ENCODE measurements around the gene WNT11. TPM values are rescaled to one million over a fixed set of nuclear protein-coding genes. Genes with fewer than 3 reads are reported as not detected.

Gene WNT11
- polyA plus RNA-seq, 1 donor from 2014 or later = 2.3 TPM

GRCh38 chr11:76226626-76227025, 20.3 kb upstream of the WNT11 start:
- Histone ChIP-seq H3K9ac (ENCODE audit: low read length) (no peak overlapping the region), H3K9me3 (ENCODE audit: low read length) (no peaks in the 10 kb centered on the region), H4K20me1 (ENCODE audit: insufficient read depth) (no peaks in the 10 kb centered on the region), H3K4me2 (ENCODE audit: low read length) (no peak overlapping the region), H2AFZ (ENCODE audit: low read depth, low read length) (no peak overlapping the region), H3K27me3 (ENCODE audit: insufficient read depth, low read depth, low read length) (no peaks in the 10 kb centered on the region), H3F3A (ENCODE audit: insufficient read depth, low read length, poor library complexity, severe bottlenecking) (no peaks in the 10 kb centered on the region), H3K36me3 (ENCODE audit: insufficient read depth, low read length) (no peaks in the 10 kb centered on the region), H3K79me2 (replicated peaks; ENCODE audit: insufficient read depth, low read length) (no peaks in the 10 kb centered on the region), H3K9me2 (ENCODE audit: insufficient read depth, low read length) (no peaks in the 10 kb centered on the region), H3K4me3 (ENCODE audit: low read length) (no peak overlapping the region), H3K27ac (ENCODE audit: low read length) (no peak overlapping the region)
- TF ChIP-seq TAF1 (IDR thresholded peaks at IDR 0.05; ENCODE audit: low read depth) = no peak
- no peak for TF ChIP-seq MXI1 (conservative IDR thresholded peaks at IDR 0.05; ENCODE audit: poor library complexity, severe bottlenecking)
- no peak for TF ChIP-seq CTCF (IDR thresholded peaks at IDR 0.05; ENCODE audit: poor library complexity, severe bottlenecking)
- TF ChIP-seq SMC3 (conservative IDR thresholded peaks at IDR 0.05; ENCODE audit: poor library complexity) = no peak
- no peak for TF ChIP-seq POLR2AphosphoS5 (IDR thresholded peaks at IDR 0.05)
- TF ChIP-seq EP300 (conservative IDR thresholded peaks at IDR 0.05; ENCODE audit: poor library complexity, severe bottlenecking) = no peak

- H3K9ac ChIP-seq (ENCODE audit: low read length) = no peak overlapping the region
- no peak overlapping the region for H3K4me3 ChIP-seq (ENCODE audit: low read length)
- H3K79me2 ChIP-seq (replicated peaks; ENCODE audit: insufficient read depth, low read length) = no peaks in the 10 kb centered on the region
- no peak overlapping the region for H2AFZ ChIP-seq (ENCODE audit: low read depth, low read length)
- H3K9me3 ChIP-seq (ENCODE audit: low read length) = no peaks in the 10 kb centered on the region
- H3F3A ChIP-seq (ENCODE audit: insufficient read depth, low read length, poor library complexity, severe bottlenecking) = no peaks in the 10 kb centered on the region
- no peaks in the 10 kb centered on the region for H3K36me3 ChIP-seq (ENCODE audit: insufficient read depth, low read length)
- H3K9me2 ChIP-seq (ENCODE audit: insufficient read depth, low read length) = no peaks in the 10 kb centered on the region
- H3K4me2 ChIP-seq (ENCODE audit: low read length) = no peak overlapping the region
- TF ChIP-seq POLR2AphosphoS5 (IDR thresholded peaks at IDR 0.05) (no peak), RAD21 (conservative IDR thresholded peaks at IDR 0.05) (no peak), MXI1 (conservative IDR thresholded peaks at IDR 0.05; ENCODE audit: poor library complexity, severe bottlenecking) (no peak), CTCF (IDR thresholded peaks at IDR 0.05; ENCODE audit: poor library complexity, severe bottlenecking) (no peak), SMC3 (conservative IDR thresholded peaks at IDR 0.05; ENCODE audit: poor library complexity) (no peak), REST (IDR thresholded peaks at IDR 0.05; ENCODE audit: borderline replicate concordance) (no peak)
- no peak overlapping the region for H3K27ac ChIP-seq (ENCODE audit: low read length)
- no peaks in the 10 kb centered on the region for H3K27me3 ChIP-seq (ENCODE audit: insufficient read depth, low read depth, low read length)
- no peaks in the 10 kb centered on the region for H4K20me1 ChIP-seq (ENCODE audit: insufficient read depth)
Observed at GRCh38 chr11:76225122-76225611, 18.9 kb upstream of the WNT11 start.
